Neuronal stem cell (in vitro differentiated cells): ENCODE results near the gene TMEM167A.

ENCODE experiments used
- DNase-seq: peaks from one replicate; pipeline ENCODE4 v3.0.0-alpha.2; 2013; ENCODE audit warnings: low spot score
- H2AFZ ChIP-seq: one replicate; pipeline ENCODE4 v1.6.1; 2013; ENCODE audit warnings: mild to moderate bottlenecking, low read length, inconsistent platforms
- H2AK5ac ChIP-seq: 2 replicates; pipeline ENCODE4 v1.6.1; 2013; ENCODE audit warnings: low read depth, mild to moderate bottlenecking, inconsistent platforms, low read length, moderate library complexity, mixed read lengths
- H2BK120ac ChIP-seq: 2 replicates; pipeline ENCODE4 v1.6.1; 2013; ENCODE audit warnings: low read depth, mild to moderate bottlenecking, inconsistent platforms, low read length, moderate library complexity, mixed read lengths
- H2BK12ac ChIP-seq: one replicate; pipeline ENCODE4 v1.6.1; 2013; ENCODE audit warnings: low read length, inconsistent platforms
- H2BK15ac ChIP-seq: 2 replicates; pipeline ENCODE4 v1.6.1; 2013; ENCODE audit warnings: mild to moderate bottlenecking, low read length, inconsistent platforms, mixed read lengths
- H2BK5ac ChIP-seq: one replicate; pipeline ENCODE4 v1.6.1; 2013; ENCODE audit warnings: inconsistent platforms, mild to moderate bottlenecking, low read length, moderate library complexity
- H3K14ac ChIP-seq: one replicate; pipeline ENCODE4 v1.6.1; 2013; ENCODE audit warnings: low read length, inconsistent platforms
- H3K18ac ChIP-seq: 2 replicates; pipeline ENCODE4 v1.6.1; 2013; ENCODE audit warnings: low read length, inconsistent platforms
- H3K23ac ChIP-seq: 2 replicates; pipeline ENCODE4 v1.6.1; 2013; ENCODE audit warnings: low read depth, mild to moderate bottlenecking, mixed read lengths, low read length, inconsistent platforms; ENCODE audit not compliant: poor library complexity
- H3K27ac ChIP-seq: replicated peaks from 3 replicates; pipeline ENCODE4 v1.5.1; 2013; ENCODE audit warnings: low read length, inconsistent platforms
- H3K27me3 ChIP-seq, 3 experiments: 2 replicates each; pipeline ENCODE4 v1.6.1; 2013; ENCODE audit warnings: low read length in 3 of 3, mild to moderate bottlenecking in 2 of 3, inconsistent platforms in 1 of 3, low read depth in 1 of 3, mixed read lengths in 1 of 3, moderate library complexity in 1 of 3; ENCODE audit not compliant: control insufficient read depth in 3 of 3, insufficient read depth in 3 of 3
- H3K36me3 ChIP-seq, 2 donors: replicated peaks in 1 of 2; 2 replicates each; pipeline ENCODE4 v1.6.1; 2013; ENCODE audit warnings: low read length in 2 of 2; ENCODE audit not compliant: control insufficient read depth in 2 of 2, insufficient read depth in 2 of 2
- H3K4ac ChIP-seq: 2 replicates; pipeline ENCODE4 v1.6.1; 2013; ENCODE audit warnings: inconsistent platforms, mild to moderate bottlenecking, low read length, moderate library complexity
- H3K4me1 ChIP-seq, 2 donors: 1 replicate in 1 of 2; 2 replicates in 1 of 2; pipeline ENCODE4 v1.6.1; 2013; ENCODE audit warnings: low read length in 2 of 2, low read depth in 1 of 2; ENCODE audit not compliant: control insufficient read depth in 2 of 2, insufficient read depth in 1 of 2
- H3K4me2 ChIP-seq: one replicate; pipeline ENCODE4 v1.6.1; 2013; ENCODE audit warnings: mild to moderate bottlenecking, low read length, inconsistent platforms; ENCODE audit not compliant: insufficient read depth, poor library complexity, severe bottlenecking
- H3K4me3 ChIP-seq, 2 donors: 2 replicates each; pipeline ENCODE4 v1.5.1; 2013; ENCODE audit warnings: low read length in 2 of 2, mild to moderate bottlenecking in 2 of 2, inconsistent platforms in 1 of 2, moderate library complexity in 1 of 2
- H3K79me1 ChIP-seq: one replicate; pipeline ENCODE4 v1.6.1; 2013; ENCODE audit warnings: low read depth, mild to moderate bottlenecking, inconsistent platforms, low read length, moderate library complexity
- H3K9ac ChIP-seq: one replicate; pipeline ENCODE4 v1.6.1; 2013; ENCODE audit warnings: mild to moderate bottlenecking, low read depth, low read length, inconsistent platforms; ENCODE audit not compliant: poor library complexity
- H3K9me3 ChIP-seq, 2 donors: replicated peaks in 1 of 2; 2 replicates each; pipeline versions ENCODE3 to v1.6.1; 2013; ENCODE audit warnings: low read length in 2 of 2, mild to moderate bottlenecking in 2 of 2, inconsistent platforms in 1 of 2, low read depth in 1 of 2, mixed read lengths in 1 of 2, moderate library complexity in 1 of 2; ENCODE audit not compliant: control insufficient read depth in 2 of 2, insufficient read depth in 1 of 2
- H4K8ac ChIP-seq: one replicate; pipeline ENCODE4 v1.6.1; 2013; ENCODE audit warnings: low read depth, mild to moderate bottlenecking, inconsistent platforms, low read length, moderate library complexity
- H4K91ac ChIP-seq: one replicate; pipeline ENCODE4 v1.6.1; 2013; ENCODE audit warnings: low read length, low read depth, mild to moderate bottlenecking, inconsistent platforms; ENCODE audit not compliant: poor library complexity
- WGBS, 2 donors: extraction: QIAGEN DNeasy Blood & Tissue Kit; methylation state at CpG; one replicate each; pipeline ENCODE4 v1.1.7; 2013; ENCODE audit warnings: missing lambda C conversion rate in 2 of 2, mixed read lengths in 1 of 2; ENCODE audit not compliant: insufficient read length in 2 of 2, insufficient replicate concordance in 1 of 2; ENCODE audit errors: extremely low coverage in 2 of 2; 5-methylcytosine and 5-hydroxymethylcytosine counted together

TMEM167A gene

GRCh38 chr5:83099445-83099844 lies 22.3 kb upstream of the TMEM167A start:
- peaks cover 0 to 10% of the 10 kb centered on the region in 2 donors for H3K4me1 ChIP-seq
- H3K36me3 ChIP-seq: no peaks in the 10 kb centered on the region
- no peak overlapping the region for H4K91ac ChIP-seq
- WGBS, 2 donors: no CpG with 5 or more reads among the region's 1 CpG
- no peak overlapping the region for H3K27ac ChIP-seq
- no peak overlapping the region for H3K9ac ChIP-seq
- H4K8ac ChIP-seq: no peak overlapping the region
- peak overlapping the region; percentile 8 for H2AFZ ChIP-seq
- H3K18ac ChIP-seq: no peak overlapping the region
- H2BK5ac ChIP-seq: no peak overlapping the region
- H3K79me1 ChIP-seq: no peaks in the 10 kb centered on the region
- H3K4ac ChIP-seq: no peak overlapping the region
- H3K14ac ChIP-seq: no peak overlapping the region
- H2BK12ac ChIP-seq: no peak overlapping the region
- no peaks in the 10 kb centered on the region for H3K27me3 ChIP-seq
- H3K4me3 ChIP-seq: no peak overlapping the region
- no peaks in the 10 kb centered on the region for H3K9me3 ChIP-seq
- H2BK120ac ChIP-seq: no peak overlapping the region
- no peak overlapping the region for H3K4me2 ChIP-seq
- no peak overlapping the region for H2AK5ac ChIP-seq
- peak; percentile 31 for DNase-seq
- H2BK15ac ChIP-seq: no peak overlapping the region
- H3K23ac ChIP-seq: no peak overlapping the region

DNA sequence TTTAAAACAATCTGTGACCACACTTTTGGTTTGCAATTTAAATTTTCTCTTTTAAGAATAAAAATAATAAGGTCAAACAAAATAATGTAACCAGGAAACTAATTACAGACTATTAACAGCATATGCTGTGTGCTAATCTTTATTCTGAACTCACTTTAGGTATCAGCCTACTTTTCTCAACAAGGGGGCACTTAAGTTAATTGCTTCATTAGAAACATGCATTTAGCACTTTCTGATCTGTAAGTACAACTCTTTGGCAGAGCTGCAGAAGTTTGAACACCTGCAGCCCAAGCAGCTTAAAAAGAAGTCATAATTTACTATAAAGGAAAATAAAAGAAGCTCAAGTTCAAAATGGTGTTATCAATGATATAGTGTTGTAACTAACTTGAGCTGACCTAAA lies 21.8 kb upstream of the TMEM167A start:
- Histone ChIP-seq H4K91ac (no peak overlapping the region), H3K36me3 (no peaks in the 10 kb centered on the region), H3K9me3 (no peaks in the 10 kb centered on the region), H3K27me3 (no peaks in the 10 kb centered on the region), H2AK5ac (no peak overlapping the region), H2AFZ (no peak overlapping the region), H3K4me2 (no peak overlapping the region), H2BK120ac (no peak overlapping the region), H3K4ac (no peak overlapping the region), H3K23ac (no peak overlapping the region), H2BK15ac (no peak overlapping the region), H3K79me1 (no peaks in the 10 kb centered on the region), H3K18ac (no peak overlapping the region), H3K4me1 (peaks cover 0 to 10% of the 10 kb centered on the region in 2 donors), H3K4me3 (no peak overlapping the region), H3K9ac (no peak overlapping the region), H3K14ac (no peak overlapping the region), H4K8ac (no peak overlapping the region), H2BK5ac (no peak overlapping the region), H2BK12ac (no peak overlapping the region), H3K27ac (no peak overlapping the region)
- no peak for DNase-seq

- no peak overlapping the region for H2AFZ ChIP-seq
- H3K4me2 ChIP-seq: no peak overlapping the region
- no peak overlapping the region for H3K23ac ChIP-seq
- H4K8ac ChIP-seq: no peak overlapping the region
- no peak overlapping the region for H3K18ac ChIP-seq
- H2AK5ac ChIP-seq: no peak overlapping the region
- no peaks in the 10 kb centered on the region for H3K27me3 ChIP-seq
- no peak overlapping the region for H2BK120ac ChIP-seq
- H4K91ac ChIP-seq: no peak overlapping the region
- no peak overlapping the region for H3K4ac ChIP-seq
- H3K27ac ChIP-seq: no peak overlapping the region
- peaks cover 0 to 8% of the 10 kb centered on the region in 2 donors for H3K9me3 ChIP-seq
- H2BK5ac ChIP-seq: no peak overlapping the region
- H2BK12ac ChIP-seq: no peak overlapping the region
- no peaks in the 10 kb centered on the region for H3K79me1 ChIP-seq
- no peak overlapping the region for H3K4me3 ChIP-seq
- no peak overlapping the region for H3K9ac ChIP-seq
- H3K14ac ChIP-seq: no peak overlapping the region
- no peaks in the 10 kb centered on the region for H3K36me3 ChIP-seq
- DNase-seq: no peak
- WGBS, 2 donors: no CpG with 5 or more reads among the region's 2 CpGs
- H3K4me1 ChIP-seq: peaks cover 0 to 10% of the 10 kb centered on the region in 2 donors
- no peak overlapping the region for H2BK15ac ChIP-seq
Measured at GRCh38 chr5:83097689-83098231, 20.6 kb upstream of the TMEM167A start.

DNA sequence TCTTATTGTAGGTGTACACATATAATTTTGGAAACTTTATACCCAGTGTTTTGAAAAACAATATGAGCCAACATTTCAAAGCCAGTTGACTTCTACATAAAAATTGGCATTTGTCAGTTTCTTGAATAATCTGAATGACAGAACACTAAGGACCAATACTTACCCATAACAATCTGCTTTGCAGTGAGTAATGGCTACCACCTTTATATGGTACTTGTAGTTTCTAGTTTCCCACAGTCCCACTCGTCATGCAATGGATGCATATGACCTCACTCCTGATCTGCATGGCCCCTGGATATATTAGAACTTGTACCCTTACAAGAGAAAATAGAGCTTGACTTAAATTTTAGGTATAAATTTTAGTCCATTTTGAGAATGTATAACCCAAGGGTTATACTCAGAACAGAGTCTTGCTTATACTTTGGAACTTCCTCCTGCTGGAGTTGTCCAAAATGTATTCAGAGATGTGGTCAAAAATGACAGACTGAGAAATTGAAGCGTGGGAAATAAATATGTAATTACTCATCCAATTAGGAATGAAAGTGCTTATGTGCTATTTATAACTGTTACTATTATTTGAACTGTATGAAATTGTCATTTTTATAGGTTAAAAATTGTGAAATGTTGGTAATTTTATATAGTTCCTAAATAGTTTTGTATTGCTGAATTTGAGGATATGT lies 19.6 kb upstream of the TMEM167A start:
- no peaks in the 10 kb centered on the region for H3K79me1 ChIP-seq
- H3K4me3 ChIP-seq: no peak overlapping the region
- H3K27me3 ChIP-seq: no peaks in the 10 kb centered on the region
- H2BK15ac ChIP-seq: no peak overlapping the region
- H3K14ac ChIP-seq: no peak overlapping the region
- no peak overlapping the region for H3K18ac ChIP-seq
- H2BK120ac ChIP-seq: no peak overlapping the region
- H2BK5ac ChIP-seq: no peak overlapping the region
- no peak overlapping the region for H4K91ac ChIP-seq
- no CpG with 5 or more reads among the region's 2 CpGs for WGBS, 2 donors
- no peak overlapping the region for H3K23ac ChIP-seq
- no peak overlapping the region for H3K4ac ChIP-seq
- H3K9ac ChIP-seq: no peak overlapping the region
- H3K4me1 ChIP-seq: peaks cover 0 to 10% of the 10 kb centered on the region in 2 donors
- H3K36me3 ChIP-seq: no peaks in the 10 kb centered on the region
- DNase-seq: no peak
- no peak overlapping the region for H2BK12ac ChIP-seq
- peaks cover 0 to 8% of the 10 kb centered on the region in 2 donors for H3K9me3 ChIP-seq
- H2AFZ ChIP-seq: no peak overlapping the region
- H3K4me2 ChIP-seq: no peak overlapping the region
- no peak overlapping the region for H4K8ac ChIP-seq
- no peak overlapping the region for H3K27ac ChIP-seq
- no peak overlapping the region for H2AK5ac ChIP-seq
